ENCODE measurements around the gene TSSC4. TPM values are rescaled to one million over a fixed set of nuclear protein-coding genes. Genes with fewer than 3 reads are reported as not detected.

Gene TSSC4
- total RNA-seq, 1 donor from 2014 or later: 37.6 TPM

- no peak for DNase-seq (ENCODE audit: extremely low spot score in 2 of 2)
- intact Hi-C loops (cut with DNase I): loop anchor here (5.0 kb wide), 1 partner anchor 87 kb away; no protein-coding TSS in a partner anchor
- H3K4me3 ChIP-seq: no peak overlapping the region
- peaks cover 49% of the 10 kb centered on the region for H3K4me1 ChIP-seq
- no peaks in the 10 kb centered on the region for H3K27me3 ChIP-seq
- peaks cover 0 to 53% of the 10 kb centered on the region in 2 donors for H3K36me3 ChIP-seq
- H3K27ac ChIP-seq: no peak overlapping the region
- TF ChIP-seq POLR2AphosphoS5 (IDR thresholded peaks at IDR 0.05; ENCODE audit: insufficient read depth in 1 of 2, low read depth in 1 of 2) (no peak), POLR2A (IDR thresholded peaks at IDR 0.05) (no peak)
- TF ChIP-seq, protein P1, sequence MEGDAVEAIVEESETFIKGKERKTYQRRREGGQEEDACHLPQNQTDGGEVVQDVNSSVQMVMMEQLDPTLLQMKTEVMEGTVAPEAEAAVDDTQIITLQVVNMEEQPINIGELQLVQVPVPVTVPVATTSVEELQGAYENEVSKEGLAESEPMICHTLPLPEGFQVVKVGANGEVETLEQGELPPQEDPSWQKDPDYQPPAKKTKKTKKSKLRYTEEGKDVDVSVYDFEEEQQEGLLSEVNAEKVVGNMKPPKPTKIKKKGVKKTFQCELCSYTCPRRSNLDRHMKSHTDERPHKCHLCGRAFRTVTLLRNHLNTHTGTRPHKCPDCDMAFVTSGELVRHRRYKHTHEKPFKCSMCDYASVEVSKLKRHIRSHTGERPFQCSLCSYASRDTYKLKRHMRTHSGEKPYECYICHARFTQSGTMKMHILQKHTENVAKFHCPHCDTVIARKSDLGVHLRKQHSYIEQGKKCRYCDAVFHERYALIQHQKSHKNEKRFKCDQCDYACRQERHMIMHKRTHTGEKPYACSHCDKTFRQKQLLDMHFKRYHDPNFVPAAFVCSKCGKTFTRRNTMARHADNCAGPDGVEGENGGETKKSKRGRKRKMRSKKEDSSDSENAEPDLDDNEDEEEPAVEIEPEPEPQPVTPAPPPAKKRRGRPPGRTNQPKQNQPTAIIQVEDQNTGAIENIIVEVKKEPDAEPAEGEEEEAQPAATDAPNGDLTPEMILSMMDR (IDR thresholded peaks at IDR 0.05): no peak
- no peaks in the 10 kb centered on the region for H3K9me3 ChIP-seq
Observed at GRCh38 chr11:2394818-2395105, 5.8 kb upstream of the TSSC4 start.

- DNase-seq (ENCODE audit: extremely low spot score in 2 of 2): no peak
- TF ChIP-seq, protein P1 (IDR thresholded peaks at IDR 0.05): no peak
- TF ChIP-seq POLR2A (IDR thresholded peaks at IDR 0.05) (no peak), POLR2AphosphoS5 (IDR thresholded peaks at IDR 0.05; ENCODE audit: insufficient read depth in 1 of 2, low read depth in 1 of 2) (no peak)
- intact Hi-C loops (cut with DNase I): loop anchor here (5.0 kb wide), 1 partner anchor 88 kb away; no protein-coding TSS in a partner anchor
- Histone ChIP-seq H3K27ac (no peak overlapping the region), H3K36me3 (peaks cover 0 to 53% of the 10 kb centered on the region in 2 donors), H3K4me3 (no peak overlapping the region), H3K27me3 (no peaks in the 10 kb centered on the region), H3K4me1 (peaks cover 45% of the 10 kb centered on the region), H3K9me3 (no peaks in the 10 kb centered on the region)
Observed at GRCh38 chr11:2395211-2395730, 5.3 kb upstream of the TSSC4 start.

- Histone ChIP-seq H3K36me3 (peaks cover 0 to 53% of the 10 kb centered on the region in 2 donors), H3K4me1 (peaks cover 39% of the 10 kb centered on the region), H3K4me3 (no peak overlapping the region), H3K9me3 (no peaks in the 10 kb centered on the region), H3K27me3 (no peaks in the 10 kb centered on the region), H3K27ac (no peak overlapping the region)
- no peak for TF ChIP-seq POLR2AphosphoS5 (IDR thresholded peaks at IDR 0.05; ENCODE audit: insufficient read depth in 1 of 2, low read depth in 1 of 2)
- TF ChIP-seq, protein P1 (IDR thresholded peaks at IDR 0.05): no peak
- no peak for TF ChIP-seq POLR2A (IDR thresholded peaks at IDR 0.05)
- no peak for DNase-seq (ENCODE audit: extremely low spot score in 2 of 2)
- intact Hi-C loops (cut with DNase I): loop anchor here (5.0 kb wide), 1 partner anchor 89 kb away; no protein-coding TSS in a partner anchor
Observed at GRCh38 chr11:2395856-2396255, 4.7 kb upstream of the TSSC4 start.

DNA sequence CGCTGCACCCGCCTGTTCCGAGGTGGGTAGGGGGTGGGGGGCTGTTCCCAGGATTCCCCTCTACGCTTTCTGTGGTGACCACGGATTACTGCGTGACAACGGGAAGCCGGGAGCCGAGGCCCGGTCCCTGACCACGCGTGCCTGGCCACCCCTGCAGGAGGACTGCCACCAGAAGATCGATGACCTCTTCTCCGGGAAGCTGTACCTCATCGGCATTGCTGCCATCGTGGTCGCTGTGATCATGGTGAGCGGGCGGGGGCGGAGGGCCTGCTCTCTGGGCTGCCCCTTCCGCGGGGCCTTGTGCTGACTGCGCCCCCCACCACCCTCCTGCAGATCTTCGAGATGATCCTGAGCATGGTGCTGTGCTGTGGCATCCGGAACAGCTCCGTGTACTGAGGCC is 4.1 kb upstream of the TSSC4 start:
- TF ChIP-seq, protein P1 (IDR thresholded peaks at IDR 0.05): no peak
- TF ChIP-seq POLR2A (IDR thresholded peaks at IDR 0.05): no peak
- no peak for TF ChIP-seq POLR2AphosphoS5 (IDR thresholded peaks at IDR 0.05; ENCODE audit: insufficient read depth in 1 of 2, low read depth in 1 of 2)
- no peak for DNase-seq (ENCODE audit: extremely low spot score in 2 of 2)
- no peak overlapping the region for H3K27ac ChIP-seq
- intact Hi-C loops (cut with DNase I): loop anchor here (5.0 kb wide), 1 partner anchor 89 kb away; no protein-coding TSS in a partner anchor
- H3K36me3 ChIP-seq: peaks cover 0 to 53% of the 10 kb centered on the region in 2 donors
- H3K27me3 ChIP-seq: no peaks in the 10 kb centered on the region
- H3K9me3 ChIP-seq: no peaks in the 10 kb centered on the region
- H3K4me3 ChIP-seq: no peak overlapping the region
- H3K4me1 ChIP-seq: peaks cover 39% of the 10 kb centered on the region

- no peaks in the 10 kb centered on the region for H3K9me3 ChIP-seq
- no peak for DNase-seq (ENCODE audit: extremely low spot score in 2 of 2)
- intact Hi-C loops (cut with DNase I): loop anchor here (5.0 kb wide), 1 partner anchor 90 kb away; no protein-coding TSS in a partner anchor
- H3K27me3 ChIP-seq: no peaks in the 10 kb centered on the region
- H3K27ac ChIP-seq: no peak overlapping the region
- TF ChIP-seq POLR2A (IDR thresholded peaks at IDR 0.05) (no peak), POLR2AphosphoS5 (IDR thresholded peaks at IDR 0.05; ENCODE audit: insufficient read depth in 1 of 2, low read depth in 1 of 2) (no peak)
- TF ChIP-seq, protein P1 (IDR thresholded peaks at IDR 0.05): no peak
- H3K4me3 ChIP-seq: no peak overlapping the region
- peaks cover 0 to 53% of the 10 kb centered on the region in 2 donors for H3K36me3 ChIP-seq
- H3K4me1 ChIP-seq: peaks cover 39% of the 10 kb centered on the region
Observed at GRCh38 chr11:2397005-2397404, 3.5 kb upstream of the TSSC4 start.
